PFSK-1 (cell line): ENCODE data around the gene MINDY4.

Experiments used
- FOXP2 ChIP-seq: optimal IDR thresholded peaks from 2 replicates; pipeline ENCODE3; 2011; ENCODE audit warnings: borderline replicate concordance, control low read depth, inconsistent platforms; ENCODE audit not compliant: insufficient read depth; ENCODE audit errors: extremely low read length, extremely low read depth
- POLR2AphosphoS5 ChIP-seq: IDR thresholded peaks from 2 replicates; pipeline ENCODE4 v1.6.1; 2012; ENCODE audit warnings: low read depth, mild to moderate bottlenecking, control low read depth, low read length, moderate library complexity
- REST ChIP-seq, 2 experiments: IDR thresholded peaks; 2 replicates each; pipeline versions ENCODE4 v1.6.1 to v1.8.0; 2011 to 2012; ENCODE audit warnings: low read depth in 2 of 2, low read length in 2 of 2, control low read depth in 1 of 2, inconsistent platforms in 1 of 2, mild to moderate bottlenecking in 1 of 2, moderate library complexity in 1 of 2; ENCODE audit not compliant: insufficient read depth in 1 of 2
- SIN3A ChIP-seq: IDR thresholded peaks from 2 replicates; pipeline ENCODE4 v1.6.1; 2012; ENCODE audit warnings: mild to moderate bottlenecking, low read length, moderate library complexity, borderline replicate concordance; ENCODE audit not compliant: insufficient read depth
- TAF1 ChIP-seq: IDR thresholded peaks from 2 replicates; pipeline ENCODE4 v1.6.1; 2012; ENCODE audit warnings: low read length, control low read depth, borderline replicate concordance; ENCODE audit not compliant: insufficient read depth

Gene MINDY4

GRCh38 chr7:30846378-30846777 lies 75.2 kb downstream of the MINDY4 start:
- TF ChIP-seq TAF1: no peak
- no peak for TF ChIP-seq FOXP2
- TF ChIP-seq REST (IDR thresholded peaks at IDR 0.05; ENCODE audit: insufficient read depth in 1 of 2, low read depth in 2 of 2, low read length in 2 of 2): no peak
- TF ChIP-seq POLR2AphosphoS5: no peak
- TF ChIP-seq SIN3A: no peak

GRCh38 chr7:30848121-30848855 lies 77.1 kb downstream of the MINDY4 start:
- no peak for TF ChIP-seq TAF1
- no peak for TF ChIP-seq SIN3A
- TF ChIP-seq POLR2AphosphoS5: no peak
- TF ChIP-seq REST (IDR thresholded peaks at IDR 0.05; ENCODE audit: insufficient read depth in 1 of 2, low read depth in 2 of 2, low read length in 2 of 2): no peak
- no peak for TF ChIP-seq FOXP2

GRCh38 chr7:30849565-30849964 lies 78.3 kb downstream of the MINDY4 start:
- no peak for TF ChIP-seq TAF1
- no peak for TF ChIP-seq SIN3A
- no peak for TF ChIP-seq REST (IDR thresholded peaks at IDR 0.05; ENCODE audit: insufficient read depth in 1 of 2, low read depth in 2 of 2, low read length in 2 of 2)
- no peak for TF ChIP-seq POLR2AphosphoS5
- no peak for TF ChIP-seq FOXP2

- no peak for TF ChIP-seq SIN3A
- TF ChIP-seq REST (IDR thresholded peaks at IDR 0.05; ENCODE audit: insufficient read depth in 1 of 2, low read depth in 2 of 2, low read length in 2 of 2): no peak
- no peak for TF ChIP-seq FOXP2
- TF ChIP-seq TAF1: no peak
Observed at GRCh38 chr7:30850426-30850825, 79.2 kb downstream of the MINDY4 start.

- TF ChIP-seq SIN3A (no peak), FOXP2 (no peak), TAF1 (no peak), POLR2AphosphoS5 (no peak), REST (IDR thresholded peaks at IDR 0.05; ENCODE audit: insufficient read depth in 1 of 2, low read depth in 2 of 2, low read length in 2 of 2) (no peak)
Observed at GRCh38 chr7:30851651-30852307, 80.6 kb downstream of the MINDY4 start.
